CD4-positive, alpha-beta T cell treated with Interleukin-12 subunit alpha and Interleukin-12 subunit beta, for 1 hour (primary cell): Measurements from ENCODE around the gene SYT5.
"Not testable (repeated sequence)": the region's sequence is repeated elsewhere in the genome, so short reads cannot be mapped to it uniquely, and the experiment has no call there.

ENCODE experiments used
- DNase-seq: peaks from one replicate; pipeline ENCODE4 v3.0.0-alpha.2; 2020

SYT5 gene

GRCh38 chr19:55166530-55167268 lies 13.4 kb downstream of the SYT5 start, which contains the start of gene DNAAF3:
DNAAF3 (minus strand) TSS chr19:55166613; CDS start chr19:55166413, 200 bp downstream.
- DNase-seq: peak; percentile 79

- peak; percentile 62 for DNase-seq
Measured at GRCh38 chr19:55165952-55166529, 14.0 kb downstream of the SYT5 start.

- no peak for DNase-seq
Measured at GRCh38 chr19:55161571-55162322, 18.3 kb downstream of the SYT5 start.

GRCh38 chr19:55160986-55161365 lies 19.1 kb downstream of the SYT5 start:
- DNase-seq: no peak

- DNase-seq: peak; percentile 87
Measured at GRCh38 chr19:55160128-55160985, 19.7 kb downstream of the SYT5 start.

- no peak for DNase-seq
Measured at GRCh38 chr19:55158848-55159749, 21.0 kb downstream of the SYT5 start.

GRCh38 chr19:55158423-55158822 lies 21.7 kb downstream of the SYT5 start:
- no peak for DNase-seq

- DNase-seq: no peak
Measured at GRCh38 chr19:55157064-55157908, 22.8 kb downstream of the SYT5 start, which contains the start of gene TNNI3. TNNI3 (minus strand) TSS chr19:55157732; CDS start chr19:55157589, 143 bp downstream.

GRCh38 chr19:55156202-55157063 lies 23.7 kb downstream of the SYT5 start:
- DNase-seq: peak; percentile 30

GRCh38 chr19:55155784-55156183 lies 24.3 kb downstream of the SYT5 start:
- DNase-seq: not testable (repeated sequence)

GRCh38 chr19:55153652-55154264 lies 26.3 kb downstream of the SYT5 start:
- DNase-seq: no peak

GRCh38 chr19:55152017-55152416 lies 28.1 kb downstream of the SYT5 start:
- no peak for DNase-seq

- DNase-seq: no peak
Measured at GRCh38 chr19:55149078-55150003, 30.7 kb downstream of the SYT5 start, which contains the start of gene TNNT1. TNNT1 (minus strand) TSS chr19:55149206; CDS start chr19:55147157, 2,049 bp downstream.

- DNase-seq: no peak
Measured at GRCh38 chr19:55147545-55148251, 32.4 kb downstream of the SYT5 start.

GRCh38 chr19:55146705-55147273 lies 33.3 kb downstream of the SYT5 start:
- DNase-seq: no peak

- DNase-seq: peak; percentile 26
Measured at GRCh38 chr19:55146078-55146704, 33.9 kb downstream of the SYT5 start.
